Measurements from ENCODE around the gene KDM6B. TPM values are rescaled to one million over a fixed set of nuclear protein-coding genes. Genes with fewer than 3 reads are reported as not detected.

Gene KDM6B
- polyA plus RNA-seq, 1 experiment: 2.0 TPM

DNA sequence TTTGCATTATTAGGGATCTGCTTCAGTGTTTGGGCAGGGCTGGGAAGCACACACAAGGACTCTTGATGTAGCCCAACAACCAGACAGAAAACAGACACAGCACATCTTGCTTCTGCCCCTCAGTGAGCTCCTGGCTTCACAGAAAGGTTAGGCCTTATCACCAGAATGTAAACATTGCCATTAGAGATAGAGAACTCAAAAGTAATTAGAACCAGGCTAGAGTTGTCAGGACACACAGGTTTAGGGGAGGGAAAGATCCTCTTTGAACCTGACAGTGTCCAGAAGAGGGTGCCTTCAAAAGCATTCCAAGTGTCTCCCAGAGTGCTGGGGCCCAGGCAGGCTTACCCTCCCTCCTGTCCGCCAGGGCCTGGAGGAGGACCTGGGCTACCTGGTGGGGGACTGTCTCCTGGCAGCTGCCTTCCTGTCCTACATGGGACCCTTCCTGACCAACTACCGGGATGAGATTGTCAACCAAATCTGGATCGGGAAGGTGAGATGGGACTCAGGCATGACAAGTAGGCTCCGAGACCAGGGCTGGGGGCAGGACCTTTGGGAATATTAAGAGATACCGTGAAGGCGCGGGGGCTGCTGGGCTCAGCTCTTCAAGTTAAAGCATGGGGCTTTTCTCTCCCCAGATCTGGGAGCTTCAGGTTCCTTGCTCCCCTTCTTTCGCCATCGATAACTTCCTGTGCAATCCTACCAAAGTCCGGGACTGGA is 16.9 kb upstream of the KDM6B start:
- peaks cover 26% of the 10 kb centered on the region for H3K27me3 ChIP-seq (ENCODE audit: control insufficient read depth, insufficient read depth, low read length)
- H3K27ac ChIP-seq (ENCODE audit: low read depth, low read length): no peak overlapping the region
- TF ChIP-seq, protein P1, sequence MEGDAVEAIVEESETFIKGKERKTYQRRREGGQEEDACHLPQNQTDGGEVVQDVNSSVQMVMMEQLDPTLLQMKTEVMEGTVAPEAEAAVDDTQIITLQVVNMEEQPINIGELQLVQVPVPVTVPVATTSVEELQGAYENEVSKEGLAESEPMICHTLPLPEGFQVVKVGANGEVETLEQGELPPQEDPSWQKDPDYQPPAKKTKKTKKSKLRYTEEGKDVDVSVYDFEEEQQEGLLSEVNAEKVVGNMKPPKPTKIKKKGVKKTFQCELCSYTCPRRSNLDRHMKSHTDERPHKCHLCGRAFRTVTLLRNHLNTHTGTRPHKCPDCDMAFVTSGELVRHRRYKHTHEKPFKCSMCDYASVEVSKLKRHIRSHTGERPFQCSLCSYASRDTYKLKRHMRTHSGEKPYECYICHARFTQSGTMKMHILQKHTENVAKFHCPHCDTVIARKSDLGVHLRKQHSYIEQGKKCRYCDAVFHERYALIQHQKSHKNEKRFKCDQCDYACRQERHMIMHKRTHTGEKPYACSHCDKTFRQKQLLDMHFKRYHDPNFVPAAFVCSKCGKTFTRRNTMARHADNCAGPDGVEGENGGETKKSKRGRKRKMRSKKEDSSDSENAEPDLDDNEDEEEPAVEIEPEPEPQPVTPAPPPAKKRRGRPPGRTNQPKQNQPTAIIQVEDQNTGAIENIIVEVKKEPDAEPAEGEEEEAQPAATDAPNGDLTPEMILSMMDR (IDR thresholded peaks at IDR 0.05; ENCODE audit: low read depth, low read length): no peak
- H3K4me3 ChIP-seq (ENCODE audit: low read depth, low read length): no peak overlapping the region
- no peaks in the 10 kb centered on the region; the same call in 1 of the 2 replicates for H3K9me3 ChIP-seq (ENCODE audit: control insufficient read depth, insufficient read depth, low read length)
- no peak for DNase-seq (ENCODE audit: low read depth, low spot score)
- POLR2A ChIA-PET: interaction anchor here (0.6 kb wide), 1 partner anchor 253 kb away, joined by 4 read pairs; no protein-coding TSS in a partner anchor
- CTCF ChIA-PET: interaction anchor here (0.7 to 2.2 kb wide), 2 partner anchors 74 to 243 kb away, joined by 3 to 8 read pairs; no protein-coding TSS in a partner anchor

DNA sequence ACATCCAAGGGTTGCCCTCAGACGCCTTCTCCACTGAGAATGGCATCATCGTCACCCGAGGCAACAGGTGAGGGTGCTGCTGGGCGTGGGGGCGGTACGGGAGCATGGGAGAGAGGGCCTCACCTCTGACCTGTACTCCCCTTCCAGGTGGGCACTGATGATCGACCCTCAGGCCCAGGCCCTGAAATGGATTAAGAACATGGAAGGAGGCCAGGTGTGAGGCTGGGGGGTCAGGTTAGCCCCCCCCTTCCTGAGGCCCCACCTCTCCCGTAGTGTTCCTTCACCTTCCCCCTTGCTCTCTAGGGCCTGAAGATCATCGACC is 16.4 kb upstream of the KDM6B start:
- DNase-seq (ENCODE audit: low read depth, low spot score): no peak
- H3K27ac ChIP-seq (ENCODE audit: low read depth, low read length): no peak overlapping the region
- CTCF ChIA-PET: no interaction called here
- TF ChIP-seq, protein P1 (IDR thresholded peaks at IDR 0.05; ENCODE audit: low read depth, low read length): no peak
- H3K4me3 ChIP-seq (ENCODE audit: low read depth, low read length): no peak overlapping the region
- H3K27me3 ChIP-seq (ENCODE audit: control insufficient read depth, insufficient read depth, low read length): peaks cover 26% of the 10 kb centered on the region
- POLR2A ChIA-PET: no interaction called here
- H3K9me3 ChIP-seq (ENCODE audit: control insufficient read depth, insufficient read depth, low read length): no peaks in the 10 kb centered on the region; the same call in 1 of the 2 replicates

DNA sequence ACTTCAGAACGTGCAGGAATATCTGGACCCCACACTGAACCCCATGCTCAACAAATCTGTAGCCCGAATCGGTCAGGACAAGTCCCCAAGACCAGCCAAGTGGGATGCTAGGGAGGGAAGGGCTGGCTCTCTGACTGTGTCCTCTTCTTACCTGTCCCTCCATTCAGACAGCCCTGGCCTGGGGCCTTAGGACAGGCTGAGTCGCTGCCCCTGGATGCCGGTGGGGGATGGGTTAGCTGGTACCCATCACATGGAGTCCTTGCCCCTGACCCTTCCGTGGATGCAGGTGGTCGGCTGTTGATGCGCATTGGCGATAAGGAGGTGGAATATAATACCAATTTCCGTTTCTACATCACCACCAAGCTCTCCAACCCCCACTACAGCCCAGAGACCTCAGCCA is 16.0 kb upstream of the KDM6B start:
- Histone ChIP-seq H3K9me3 (ENCODE audit: control insufficient read depth, insufficient read depth, low read length) (no peaks in the 10 kb centered on the region; the same call in 1 of the 2 replicates), H3K27me3 (ENCODE audit: control insufficient read depth, insufficient read depth, low read length) (peaks cover 26% of the 10 kb centered on the region), H3K27ac (ENCODE audit: low read depth, low read length) (no peak overlapping the region), H3K4me3 (ENCODE audit: low read depth, low read length) (no peak overlapping the region)
- TF ChIP-seq, protein P1 (IDR thresholded peaks at IDR 0.05; ENCODE audit: low read depth, low read length): no peak
- POLR2A ChIA-PET: no interaction called here
- DNase-seq (ENCODE audit: low read depth, low spot score): no peak
- CTCF ChIA-PET: interaction anchor here (0.9 to 1.0 kb wide), 2 partner anchors 52 to 170 kb away, joined by 3 to 4 read pairs; no protein-coding TSS in a partner anchor

DNA sequence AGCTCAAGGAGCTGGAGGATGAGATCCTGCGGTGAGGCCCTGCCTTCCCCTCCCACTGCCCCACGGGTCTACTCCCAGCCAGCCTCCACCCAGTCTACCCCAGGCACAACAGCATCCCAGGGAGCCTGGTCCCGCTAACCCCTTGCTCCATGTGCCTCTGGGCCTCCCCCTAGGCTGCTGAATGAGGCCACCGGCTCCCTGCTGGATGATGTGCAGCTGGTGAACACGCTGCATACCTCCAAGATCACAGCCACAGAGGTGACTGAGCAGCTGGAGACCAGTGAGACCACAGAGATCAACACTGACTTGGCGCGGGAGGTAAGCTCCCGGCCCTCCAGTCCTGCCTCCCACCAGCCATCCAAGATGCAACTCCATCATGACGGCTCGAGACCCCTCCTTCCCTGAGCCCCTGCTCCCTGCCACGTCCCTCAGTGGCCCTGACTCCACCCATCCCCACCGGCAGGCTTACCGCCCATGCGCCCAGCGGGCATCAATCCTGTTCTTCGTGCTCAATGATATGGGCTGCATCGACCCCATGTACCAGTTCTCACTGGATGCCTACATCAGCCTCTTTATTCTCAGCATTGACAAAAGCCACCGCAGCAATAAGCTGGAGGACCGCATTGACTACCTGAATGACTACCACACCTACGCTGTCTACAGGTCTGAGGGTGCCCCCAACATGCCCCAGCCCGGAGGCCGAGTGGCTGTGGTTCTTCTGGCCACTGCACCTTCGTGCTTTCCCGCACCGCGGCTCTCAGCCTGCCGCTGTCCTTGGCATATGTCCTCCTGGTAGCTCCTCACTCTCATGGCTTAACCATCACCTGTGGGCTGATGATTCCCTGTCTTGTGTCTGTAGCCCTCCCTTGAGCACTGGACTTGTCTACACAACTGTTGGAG is 15.0 kb upstream of the KDM6B start:
- ChIA-PET CTCF (interaction anchor here (0.6 to 1.2 kb wide), 7 partner anchors 38 to 171 kb away, joined by 3 to 4 read pairs (median 3); partner anchors contain the start of gene NAA38), POLR2A (no interaction called here)
- TF ChIP-seq, protein P1 (IDR thresholded peaks at IDR 0.05; ENCODE audit: low read depth, low read length): no peak
- Histone ChIP-seq H3K27ac (ENCODE audit: low read depth, low read length) (no peak overlapping the region), H3K4me3 (ENCODE audit: low read depth, low read length) (no peak overlapping the region), H3K9me3 (ENCODE audit: control insufficient read depth, insufficient read depth, low read length) (no peaks in the 10 kb centered on the region; the same call in 1 of the 2 replicates), H3K27me3 (ENCODE audit: control insufficient read depth, insufficient read depth, low read length) (peaks cover 26% of the 10 kb centered on the region)
- no peak for DNase-seq (ENCODE audit: low read depth, low spot score)
